ENCODE data around the gene TTC13. TPM values are rescaled to one million over a fixed set of nuclear protein-coding genes. Genes with fewer than 3 reads are reported as not detected.
"Not testable (repeated sequence)": the region's sequence is repeated elsewhere in the genome, so short reads cannot be mapped to it uniquely, and the experiment has no call there.

TTC13 gene
- total RNA-seq, 1 experiment from 2014 or later: 12.3 TPM

GRCh38 chr1:230984622-230985515 lies 6.2 kb upstream of the TTC13 start:
- ATAC-seq; intact Hi-C loops (cut with micrococcal nuclease); CTCF ChIA-PET; H3K27me3 ChIP-seq (ENCODE audit: insufficient read depth, low read length); H4K20me1 ChIP-seq (ENCODE audit: insufficient read depth); H3K4me3 ChIP-seq (replicated peaks in 1 of 2; ENCODE audit: low read depth in 1 of 2, low read length in 2 of 2); H3K4me1 ChIP-seq (ENCODE audit: control insufficient read depth in 1 of 2, insufficient read depth in 2 of 2, low read length in 2 of 2); POLR2A ChIA-PET; H3K27ac ChIP-seq (ENCODE audit: low read depth, low read length); H3K9me2 ChIP-seq (ENCODE audit: insufficient read depth); H3K36me3 ChIP-seq (ENCODE audit: control insufficient read depth in 1 of 2, insufficient read depth in 2 of 2, low read length in 2 of 2); H2AFZ ChIP-seq (ENCODE audit: low read depth, low read length, poor library complexity, severe bottlenecking); H3K4me2 ChIP-seq (ENCODE audit: low read length); BruUV-seq (replicated peaks); H3K9ac ChIP-seq (ENCODE audit: low read length); RAD21 ChIA-PET (ENCODE audit: low non-redundant PET in 1 of 2, low total read pairs in 2 of 2, uncharacterized antibody in 2 of 2, unreplicated experiment in 2 of 2); H3K9me3 ChIP-seq (ENCODE audit: control insufficient read depth in 1 of 2, insufficient read depth in 1 of 2, low read depth in 1 of 2, low read length in 2 of 2); DNase-seq (ENCODE audit: low read depth, low spot score): not testable (repeated sequence)
- H3K79me2 ChIP-seq (ENCODE audit: insufficient read depth, low read length): peaks cover 28% of the 10 kb centered on the region

GRCh38 chr1:230983811-230984210 lies 5.2 kb upstream of the TTC13 start:
- Histone ChIP-seq H3K9ac (ENCODE audit: low read length) (no peak overlapping the region), H3K4me1 (ENCODE audit: control insufficient read depth in 1 of 2, insufficient read depth in 2 of 2, low read length in 2 of 2) (peaks cover 0 to 5% of the 10 kb centered on the region in 2 experiments; a peak in 1 of 4 replicates), H3K27me3 (ENCODE audit: insufficient read depth, low read length) (no peaks in the 10 kb centered on the region), H3K9me2 (ENCODE audit: insufficient read depth) (no peaks in the 10 kb centered on the region), H3K4me3 (replicated peaks in 1 of 2; ENCODE audit: low read depth in 1 of 2, low read length in 2 of 2) (no peak overlapping the region), H3K27ac (ENCODE audit: low read depth, low read length) (no peak overlapping the region), H3K9me3 (ENCODE audit: control insufficient read depth in 1 of 2, insufficient read depth in 1 of 2, low read depth in 1 of 2, low read length in 2 of 2) (no peaks in the 10 kb centered on the region), H3K4me2 (ENCODE audit: low read length) (no peak overlapping the region), H4K20me1 (ENCODE audit: insufficient read depth) (0 out of 2 replicates have a peak, but pooled peaks cover 3% of the 10 kb centered on the region), H2AFZ (ENCODE audit: low read depth, low read length, poor library complexity, severe bottlenecking) (no peak overlapping the region), H3K36me3 (ENCODE audit: control insufficient read depth in 1 of 2, insufficient read depth in 2 of 2, low read length in 2 of 2) (no peaks in the 10 kb centered on the region), H3K79me2 (ENCODE audit: insufficient read depth, low read length) (peaks cover 36% of the 10 kb centered on the region)
- ChIA-PET CTCF (no interaction called here), RAD21 (ENCODE audit: low non-redundant PET in 1 of 2, low total read pairs in 2 of 2, uncharacterized antibody in 2 of 2, unreplicated experiment in 2 of 2) (no interaction called here), POLR2A (no interaction called here)
- TF ChIP-seq ZNF274 (IDR thresholded peaks at IDR 0.05; ENCODE audit: low read depth, low read length): no peak
- no peak for TF ChIP-seq POLR2AphosphoS5 (IDR thresholded peaks at IDR 0.05; ENCODE audit: low read depth, low read length)
- TF ChIP-seq TCF7L2 (IDR thresholded peaks at IDR 0.05; ENCODE audit: borderline replicate concordance, extremely low read depth, insufficient read depth, insufficient read length): no peak
- no peak for TF ChIP-seq JUND (IDR thresholded peaks at IDR 0.05)
- TF ChIP-seq SIN3A (IDR thresholded peaks at IDR 0.05; ENCODE audit: low read depth): no peak
- no peak for TF ChIP-seq SP1 (IDR thresholded peaks at IDR 0.05; ENCODE audit: low read depth)
- no peak for TF ChIP-seq POLR2A (IDR thresholded peaks at IDR 0.05; ENCODE audit: borderline replicate concordance, extremely low read depth, insufficient read depth, insufficient read length)
- no peak for TF ChIP-seq ZFX (IDR thresholded peaks at IDR 0.05)
- no peak for TF ChIP-seq EZH2 (IDR thresholded peaks at IDR 0.05)
- no peak for TF ChIP-seq FOSL1 (IDR thresholded peaks at IDR 0.05; ENCODE audit: low read depth)
- no peak for TF ChIP-seq ELF1 (IDR thresholded peaks at IDR 0.05; ENCODE audit: borderline replicate concordance, low read depth)
- TF ChIP-seq ZBTB33 (IDR thresholded peaks at IDR 0.05; ENCODE audit: extremely low read depth, insufficient replicate concordance, low read length): no peak
- no peak for TF ChIP-seq CTCF (IDR thresholded peaks at IDR 0.05 in 2 of 3, conservative IDR thresholded peaks at IDR 0.05 in 1 of 3; ENCODE audit: borderline replicate concordance in 1 of 3, insufficient read depth in 1 of 3, low read depth in 2 of 3, low read length in 2 of 3)
- TF ChIP-seq MAX (IDR thresholded peaks at IDR 0.05): no peak
- no peak for TF ChIP-seq EZH2phosphoT487 (IDR thresholded peaks at IDR 0.05; ENCODE audit: borderline replicate concordance)
- intact Hi-C loops (cut with micrococcal nuclease): no loop called here
- DNase-seq (ENCODE audit: low read depth, low spot score): no peak
- no TSS peak for BruUV-seq (replicated peaks)
- ATAC-seq: no peak
